AG04450 (cell line): ENCODE measurements around the gene MTMR10. TPM values are rescaled to one million over a fixed set of nuclear protein-coding genes. Genes with fewer than 3 reads are reported as not detected.
A peak's percentile ranks its signal among the peaks of the same experiment; 100 is the strongest.

Source experiments
- CTCF ChIA-PET: fragments of 300-600, 350-600 bp; formaldehyde crosslinking; extraction: SDS; loops from one replicate; lab custom pipeline; 2022; ENCODE audit warnings: antibody characterized with exemption, inconsistent platforms; lab: Charles Lee
- POLR2A ChIA-PET: fragments of 350-600 bp; formaldehyde crosslinking; extraction: SDS; loops from one replicate; lab custom pipeline; 2021; ENCODE audit warnings: antibody characterized with exemption, inconsistent platforms; lab: Yijun Ruan, JAX
- DNase-seq: peaks from one replicate; pipeline ENCODE4 v3.0.0-alpha.2; 2011; ENCODE audit warnings: low read depth, low spot score
- H3K27ac ChIP-seq: one replicate; pipeline ENCODE4 v1.5.1; 2012; ENCODE audit warnings: low read depth, low read length, control low read depth
- H3K27me3 ChIP-seq: one replicate; pipeline ENCODE4 v1.6.0; 2012; ENCODE audit warnings: low read length; ENCODE audit not compliant: control insufficient read depth, insufficient read depth
- H3K4me3 ChIP-seq: 2 replicates; pipeline ENCODE4 v1.5.1; 2011; ENCODE audit warnings: mild to moderate bottlenecking, low read depth, low read length, control low read depth
- H3K9me3 ChIP-seq: 2 replicates; pipeline ENCODE4 v1.5.1; 2012; ENCODE audit warnings: low read length; ENCODE audit not compliant: control insufficient read depth, insufficient read depth
- polyA minus RNA-seq: library from RNA; depleted of rRNA, polyadenylated mRNA; stranded (reverse); fragments of >200 nt; gene quantifications from 2 replicates; pipeline ENCODE4 v1.2.3, GENCODE V29; 2011; rRNA and poly(A)+ RNA removed
- polyA plus RNA-seq: library from polyadenylated mRNA; depleted of rRNA; stranded (reverse); fragments of >200 nt; gene quantifications from 2 replicates; pipeline ENCODE4 v1.2.3, GENCODE V29; 2011; rRNA removed
- TF ChIP-seq, protein P1 (sequence below): IDR thresholded peaks from 2 replicates; pipeline ENCODE4 v1.5.1; 2011; ENCODE audit warnings: low read depth, low read length, control low read depth, inconsistent platforms

MTMR10 gene, protein sequence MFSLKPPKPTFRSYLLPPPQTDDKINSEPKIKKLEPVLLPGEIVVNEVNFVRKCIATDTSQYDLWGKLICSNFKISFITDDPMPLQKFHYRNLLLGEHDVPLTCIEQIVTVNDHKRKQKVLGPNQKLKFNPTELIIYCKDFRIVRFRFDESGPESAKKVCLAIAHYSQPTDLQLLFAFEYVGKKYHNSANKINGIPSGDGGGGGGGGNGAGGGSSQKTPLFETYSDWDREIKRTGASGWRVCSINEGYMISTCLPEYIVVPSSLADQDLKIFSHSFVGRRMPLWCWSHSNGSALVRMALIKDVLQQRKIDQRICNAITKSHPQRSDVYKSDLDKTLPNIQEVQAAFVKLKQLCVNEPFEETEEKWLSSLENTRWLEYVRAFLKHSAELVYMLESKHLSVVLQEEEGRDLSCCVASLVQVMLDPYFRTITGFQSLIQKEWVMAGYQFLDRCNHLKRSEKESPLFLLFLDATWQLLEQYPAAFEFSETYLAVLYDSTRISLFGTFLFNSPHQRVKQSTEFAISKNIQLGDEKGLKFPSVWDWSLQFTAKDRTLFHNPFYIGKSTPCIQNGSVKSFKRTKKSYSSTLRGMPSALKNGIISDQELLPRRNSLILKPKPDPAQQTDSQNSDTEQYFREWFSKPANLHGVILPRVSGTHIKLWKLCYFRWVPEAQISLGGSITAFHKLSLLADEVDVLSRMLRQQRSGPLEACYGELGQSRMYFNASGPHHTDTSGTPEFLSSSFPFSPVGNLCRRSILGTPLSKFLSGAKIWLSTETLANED
- 12.9 and 17.7 TPM in 2 replicates for polyA plus RNA-seq
- polyA minus RNA-seq: 9.4 and 16.3 TPM in 2 replicates

GRCh38 chr15:30991255-30992235 is at the start of gene MTMR10:
Gene MTMR10, minus strand, starts transcription at chr15:30991628. Its CDS starts 122 bp downstream, at chr15:30991506.
- peak; percentile 32 for DNase-seq
- ChIA-PET CTCF (interaction anchor here (2.6 kb wide), 1 partner anchor 137 kb away, joined by 19 read pairs; no protein-coding TSS in a partner anchor), POLR2A (interaction anchor here (0.6 to 2.0 kb wide), 6 partner anchors 9 to 138 kb away, joined by 3 to 8 read pairs (median 3); no protein-coding TSS in a partner anchor)
- H3K27me3 ChIP-seq: no peaks in the 10 kb centered on the region
- H3K4me3 ChIP-seq: peak within 1 kb of the TSS; percentile 88
- TF ChIP-seq, protein P1, sequence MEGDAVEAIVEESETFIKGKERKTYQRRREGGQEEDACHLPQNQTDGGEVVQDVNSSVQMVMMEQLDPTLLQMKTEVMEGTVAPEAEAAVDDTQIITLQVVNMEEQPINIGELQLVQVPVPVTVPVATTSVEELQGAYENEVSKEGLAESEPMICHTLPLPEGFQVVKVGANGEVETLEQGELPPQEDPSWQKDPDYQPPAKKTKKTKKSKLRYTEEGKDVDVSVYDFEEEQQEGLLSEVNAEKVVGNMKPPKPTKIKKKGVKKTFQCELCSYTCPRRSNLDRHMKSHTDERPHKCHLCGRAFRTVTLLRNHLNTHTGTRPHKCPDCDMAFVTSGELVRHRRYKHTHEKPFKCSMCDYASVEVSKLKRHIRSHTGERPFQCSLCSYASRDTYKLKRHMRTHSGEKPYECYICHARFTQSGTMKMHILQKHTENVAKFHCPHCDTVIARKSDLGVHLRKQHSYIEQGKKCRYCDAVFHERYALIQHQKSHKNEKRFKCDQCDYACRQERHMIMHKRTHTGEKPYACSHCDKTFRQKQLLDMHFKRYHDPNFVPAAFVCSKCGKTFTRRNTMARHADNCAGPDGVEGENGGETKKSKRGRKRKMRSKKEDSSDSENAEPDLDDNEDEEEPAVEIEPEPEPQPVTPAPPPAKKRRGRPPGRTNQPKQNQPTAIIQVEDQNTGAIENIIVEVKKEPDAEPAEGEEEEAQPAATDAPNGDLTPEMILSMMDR: no peak
- H3K9me3 ChIP-seq: no peaks in the 10 kb centered on the region; the same call in 1 of the 2 replicates
- peak within 1 kb of the TSS; percentile 88 for H3K27ac ChIP-seq

- Histone ChIP-seq H3K9me3 (no peaks in the 10 kb centered on the region; the same call in 1 of the 2 replicates), H3K27ac (no peak overlapping the region), H3K27me3 (peaks cover 4% of the 10 kb centered on the region), H3K4me3 (no peak overlapping the region)
- TF ChIP-seq, protein P1: no peak
- DNase-seq: no peak
- ChIA-PET CTCF (no interaction called here), POLR2A (interaction anchor here (0.8 kb wide), 1 partner anchor 17 kb away, joined by 4 read pairs; no protein-coding TSS in a partner anchor)
Observed at GRCh38 chr15:31040611-31041010, 49.2 kb upstream of the MTMR10 start.

DNA sequence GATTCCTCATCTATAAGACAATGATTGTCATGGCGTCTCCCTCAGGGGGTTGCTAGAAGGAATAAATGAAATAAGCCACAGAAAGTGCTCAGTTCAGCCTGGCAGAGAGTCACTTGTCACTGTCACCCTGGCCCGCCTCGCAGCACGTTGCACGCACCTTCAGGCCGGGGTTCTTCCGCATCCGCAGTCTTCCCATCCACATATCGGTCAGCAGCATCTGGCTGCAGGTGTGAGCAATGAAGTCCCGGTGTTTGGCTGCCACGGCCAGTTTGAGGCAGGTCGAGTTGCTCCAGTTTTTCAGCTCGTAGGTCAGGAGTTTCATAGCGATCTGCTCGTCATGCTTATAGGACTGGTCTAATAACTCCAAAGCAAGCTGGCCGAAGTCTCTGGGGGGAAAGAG is 48.5 kb upstream of the MTMR10 start:
- no peak for DNase-seq
- POLR2A ChIA-PET: interaction anchor here (0.8 kb wide), 1 partner anchor 16 kb away, joined by 4 read pairs; no protein-coding TSS in a partner anchor
- TF ChIP-seq, protein P1: no peak
- Histone ChIP-seq H3K4me3 (no peak overlapping the region), H3K9me3 (no peaks in the 10 kb centered on the region; the same call in 1 of the 2 replicates), H3K27ac (no peak overlapping the region), H3K27me3 (peaks cover 4% of the 10 kb centered on the region)
- CTCF ChIA-PET: no interaction called here

GRCh38 chr15:31037731-31038477 is 46.5 kb upstream of the MTMR10 start:
- H3K27ac ChIP-seq: no peak overlapping the region
- peaks cover 4% of the 10 kb centered on the region for H3K27me3 ChIP-seq
- POLR2A ChIA-PET: no interaction called here
- no peaks in the 10 kb centered on the region; the same call in 1 of the 2 replicates for H3K9me3 ChIP-seq
- no peak for DNase-seq
- no peak overlapping the region for H3K4me3 ChIP-seq
- CTCF ChIA-PET: no interaction called here
- TF ChIP-seq, protein P1: no peak
